GM10266 (cell line): ENCODE data around the gene CD164L2.
A peak's percentile ranks its signal among the peaks of the same experiment; 100 is the strongest.

Experiments
- DNase-seq: peaks from one replicate; pipeline ENCODE4 v3.0.0; 2012; ENCODE audit errors: extremely low spot score
- CTCF ChIP-seq: IDR thresholded peaks from 2 replicates; pipeline ENCODE4 v1.5.1; 2012; ENCODE audit warnings: mild to moderate bottlenecking, low read depth; ENCODE audit not compliant: control insufficient read depth, insufficient read depth; ENCODE audit errors: missing control alignments

The CD164L2 gene

GRCh38 chr1:27365372-27366112, 17.6 kb downstream of the CD164L2 start:
- DNase-seq: peak; percentile 98
- TF ChIP-seq CTCF: no peak

GRCh38 chr1:27364696-27365371, 18.3 kb downstream of the CD164L2 start:
- no peak for DNase-seq
- no peak for TF ChIP-seq CTCF

- no peak for DNase-seq
- TF ChIP-seq CTCF: no peak
These were observed 19.1 kb downstream of the CD164L2 start for GRCh38 chr1:27363766-27364695.

GRCh38 chr1:27361553-27361952, 21.6 kb downstream of the CD164L2 start:
- no peak for DNase-seq
- no peak for TF ChIP-seq CTCF

- no peak for DNase-seq
- no peak for TF ChIP-seq CTCF
These were observed 22.1 kb downstream of the CD164L2 start for GRCh38 chr1:27361044-27361402.

GRCh38 chr1:27360159-27361043, 22.7 kb downstream of the CD164L2 start:
- no peak for TF ChIP-seq CTCF

More at GRCh38 chr1:27360159-27361043, 22.7 kb downstream of the CD164L2 start:
- DNase-seq: peak; percentile 71
